ENCODE data around the gene CLCN6. TPM values are rescaled to one million over a fixed set of nuclear protein-coding genes. Genes with fewer than 3 reads are reported as not detected.

Gene CLCN6
- polyA plus RNA-seq, 3 donors: 3.8 to 37.1 (median 4.2) TPM

DNA sequence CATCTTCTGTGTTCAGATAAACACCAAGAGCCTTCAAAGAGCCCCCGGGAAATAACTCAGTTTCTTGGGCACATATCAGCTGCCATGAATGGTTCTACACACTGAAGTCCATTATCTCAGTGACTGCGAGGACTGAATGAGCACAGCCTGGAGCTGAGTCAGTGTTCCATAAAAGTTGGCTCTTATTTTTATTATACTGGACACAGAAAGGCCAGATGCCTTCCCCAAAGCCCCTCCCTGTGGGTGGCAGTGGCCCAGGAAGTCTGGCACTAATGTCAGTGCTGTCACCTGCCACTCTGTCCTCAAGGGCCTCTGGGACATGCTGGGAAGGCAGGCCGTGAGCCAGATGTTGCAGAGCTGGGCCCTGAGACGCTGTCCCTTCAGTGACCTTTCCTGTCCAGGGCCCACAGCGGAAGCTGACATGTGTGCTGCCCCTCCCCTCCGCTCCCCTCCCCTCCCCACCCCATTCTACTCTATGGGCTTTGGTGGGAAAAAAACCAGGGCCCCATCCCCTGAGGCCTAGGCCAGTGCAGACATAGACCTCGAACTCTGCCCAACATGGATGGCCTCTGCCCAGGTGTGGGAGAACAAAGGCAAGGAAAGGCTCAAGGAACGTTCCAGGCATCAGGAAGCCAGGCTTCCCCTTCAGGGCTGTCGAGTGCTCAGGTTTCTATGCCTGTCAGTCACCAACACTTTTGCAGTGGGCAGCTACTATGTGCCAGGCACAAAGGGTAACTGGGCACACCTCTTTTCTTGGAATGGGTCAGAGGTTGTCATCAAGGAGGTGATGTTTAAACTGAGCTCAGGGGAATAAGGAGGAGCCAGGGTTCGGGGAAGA lies 75.1 kb downstream of the CLCN6 start:
- no peak for DNase-seq
- Mint-ChIP-seq H3K27ac (peak overlapping the region in 1 of 7 donors; percentile 12), H3K27me3 (ENCODE audit: low read depth in 3 of 3) (peaks cover 2 to 5% (median 2%) of the 10 kb centered on the region in 3 donors), H3K4me3 (no peak overlapping the region), H3K4me1 (peaks cover 7% of the 10 kb centered on the region), H3K9me3 (no peaks in the 10 kb centered on the region), H3K36me3 (no peaks in the 10 kb centered on the region)
- no peak overlapping the region for H3K9ac ChIP-seq (ENCODE audit: insufficient read depth, low read length, poor library complexity, severe bottlenecking)
- H3K4me2 ChIP-seq (replicated peaks; ENCODE audit: extremely low read depth, low read length, poor library complexity, severe bottlenecking): no peak overlapping the region
- no peak overlapping the region for H3K27ac ChIP-seq (ENCODE audit: low read depth in 1 of 2, low read length in 2 of 2)
- H2AFZ ChIP-seq (ENCODE audit: insufficient read depth, low read depth, low read length, poor library complexity, severe bottlenecking): no peak overlapping the region
- H4K20me1 ChIP-seq (ENCODE audit: insufficient read depth, low read length): no peaks in the 10 kb centered on the region
- 86% methylated on average over 6 of the region's 10 CpGs for WGBS (ENCODE audit: insufficient coverage)
- intact Hi-C loops (cut with micrococcal nuclease): no loop called here
- H3K9me3 ChIP-seq (replicated peaks in 1 of 2; ENCODE audit: control insufficient read depth in 1 of 2, insufficient read depth in 1 of 2, low read length in 2 of 2): no peaks in the 10 kb centered on the region
- peaks cover 0 to 7% of the 10 kb centered on the region in 2 donors for H3K4me1 ChIP-seq (ENCODE audit: control insufficient read depth in 1 of 2, insufficient read depth in 2 of 2, low read length in 2 of 2)
- TF ChIP-seq CTCF (IDR thresholded peaks at IDR 0.05): no peak
- no peaks in the 10 kb centered on the region for H3K79me2 ChIP-seq (ENCODE audit: insufficient read depth, low read length)
- H3K27me3 ChIP-seq (ENCODE audit: control insufficient read depth in 2 of 2, insufficient read depth in 2 of 2, low read length in 2 of 2): no peaks in the 10 kb centered on the region
- no peaks in the 10 kb centered on the region for H3K36me3 ChIP-seq (replicated peaks in 1 of 2; ENCODE audit: control insufficient read depth in 1 of 2, insufficient read depth in 2 of 2, low read length in 2 of 2)
- no peak overlapping the region for H3K4me3 ChIP-seq (replicated peaks in 1 of 3; ENCODE audit: low read depth in 2 of 3, low read length in 3 of 3)

GRCh38 chr1:11881749-11882441 lies 75.9 kb downstream of the CLCN6 start:
- no peak for TF ChIP-seq CTCF (IDR thresholded peaks at IDR 0.05)
- Mint-ChIP-seq H3K9me3 (no peaks in the 10 kb centered on the region), H3K27ac (no peak overlapping the region), H3K4me3 (no peak overlapping the region), H3K36me3 (no peaks in the 10 kb centered on the region), H3K4me1 (peaks cover 7% of the 10 kb centered on the region), H3K27me3 (ENCODE audit: low read depth in 3 of 3) (peaks cover 0 to 5% (median 2%) of the 10 kb centered on the region in 3 donors)
- Histone ChIP-seq H2AFZ (ENCODE audit: insufficient read depth, low read depth, low read length, poor library complexity, severe bottlenecking) (no peak overlapping the region), H4K20me1 (ENCODE audit: insufficient read depth, low read length) (no peaks in the 10 kb centered on the region), H3K4me2 (replicated peaks; ENCODE audit: extremely low read depth, low read length, poor library complexity, severe bottlenecking) (no peak overlapping the region), H3K27ac (ENCODE audit: low read depth in 1 of 2, low read length in 2 of 2) (no peak overlapping the region), H3K4me3 (replicated peaks in 1 of 3; ENCODE audit: low read depth in 2 of 3, low read length in 3 of 3) (no peak overlapping the region), H3K79me2 (ENCODE audit: insufficient read depth, low read length) (no peaks in the 10 kb centered on the region), H3K36me3 (replicated peaks in 1 of 2; ENCODE audit: control insufficient read depth in 1 of 2, insufficient read depth in 2 of 2, low read length in 2 of 2) (no peaks in the 10 kb centered on the region), H3K9ac (ENCODE audit: insufficient read depth, low read length, poor library complexity, severe bottlenecking) (no peak overlapping the region), H3K27me3 (ENCODE audit: control insufficient read depth in 2 of 2, insufficient read depth in 2 of 2, low read length in 2 of 2) (no peaks in the 10 kb centered on the region), H3K9me3 (replicated peaks in 1 of 2; ENCODE audit: control insufficient read depth in 1 of 2, insufficient read depth in 1 of 2, low read length in 2 of 2) (no peaks in the 10 kb centered on the region), H3K4me1 (ENCODE audit: control insufficient read depth in 1 of 2, insufficient read depth in 2 of 2, low read length in 2 of 2) (peaks cover 0 to 7% of the 10 kb centered on the region in 2 donors)
- no peak for DNase-seq
- intact Hi-C loops (cut with micrococcal nuclease): no loop called here
- 90% methylated on average over 8 of the region's 18 CpGs for WGBS (ENCODE audit: insufficient coverage)

Data from CD14-positive monocyte (primary cell).